Measurements from ENCODE around the gene CERS5.

CERS5 gene

DNA sequence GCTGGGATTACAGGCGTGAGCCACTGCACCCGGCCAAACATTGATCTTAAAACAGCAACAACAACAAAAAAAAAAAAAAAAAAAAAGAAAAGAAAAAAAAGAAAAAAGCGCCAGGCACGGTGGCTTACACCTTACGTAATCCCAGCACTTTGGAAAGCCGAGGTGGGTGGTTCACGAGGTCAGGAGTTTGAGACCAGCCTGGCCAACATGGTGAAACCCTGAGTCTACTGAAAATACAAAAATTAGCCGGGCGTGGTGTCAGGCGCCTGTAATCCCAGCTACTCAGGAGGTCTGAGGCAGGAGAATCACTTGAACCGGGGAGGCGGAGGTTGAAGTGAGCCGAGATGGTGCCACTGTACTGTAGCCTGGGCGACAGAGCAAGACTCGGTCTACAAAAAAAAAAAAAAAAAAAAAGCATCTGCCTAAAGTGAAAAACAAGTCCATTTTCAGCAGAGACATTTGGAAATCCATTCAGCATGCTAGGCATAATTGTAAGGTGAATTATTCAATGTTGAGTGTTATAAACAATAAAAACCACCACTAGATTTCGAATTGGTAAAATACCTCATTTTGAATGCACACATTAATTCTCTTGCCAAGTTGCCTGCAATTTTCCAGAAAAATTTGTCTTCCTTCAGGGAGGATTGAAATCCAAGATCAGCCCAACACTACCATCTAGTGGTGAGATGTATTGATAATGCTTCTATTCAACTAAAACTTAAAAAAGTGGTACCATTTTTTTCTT is 8.0 kb upstream of the CERS5 start:
- Histone ChIP-seq H3K79me2 (ENCODE audit: insufficient read depth, low read length) (no peaks in the 10 kb centered on the region), H3K36me3 (ENCODE audit: low read length) (no peaks in the 10 kb centered on the region; the same call in 1 of the 2 replicates), H3F3A (ENCODE audit: insufficient read depth) (peaks cover 13% of the 10 kb centered on the region; the same call in 1 of the 2 replicates), H3K4me2 (ENCODE audit: low read depth, low read length, poor library complexity, severe bottlenecking) (no peak overlapping the region), H3K27me3 (ENCODE audit: low read length) (no peaks in the 10 kb centered on the region), H3K9me2 (replicated peaks; ENCODE audit: insufficient read depth, low read length) (no peaks in the 10 kb centered on the region), H3K4me3 (ENCODE audit: insufficient read depth, low read length, poor library complexity, severe bottlenecking) (no peak overlapping the region), H4K20me1 (ENCODE audit: low read depth, low read length) (no peaks in the 10 kb centered on the region), H2AFZ (ENCODE audit: low read depth, low read length, severe bottlenecking) (no peak overlapping the region), H3K9ac (ENCODE audit: low read length) (no peak overlapping the region), H3K27ac (ENCODE audit: low read depth, low read length) (no peak overlapping the region), H3K9me3 (ENCODE audit: insufficient read depth, low read length) (no peaks in the 10 kb centered on the region)
- TF ChIP-seq, protein P1, sequence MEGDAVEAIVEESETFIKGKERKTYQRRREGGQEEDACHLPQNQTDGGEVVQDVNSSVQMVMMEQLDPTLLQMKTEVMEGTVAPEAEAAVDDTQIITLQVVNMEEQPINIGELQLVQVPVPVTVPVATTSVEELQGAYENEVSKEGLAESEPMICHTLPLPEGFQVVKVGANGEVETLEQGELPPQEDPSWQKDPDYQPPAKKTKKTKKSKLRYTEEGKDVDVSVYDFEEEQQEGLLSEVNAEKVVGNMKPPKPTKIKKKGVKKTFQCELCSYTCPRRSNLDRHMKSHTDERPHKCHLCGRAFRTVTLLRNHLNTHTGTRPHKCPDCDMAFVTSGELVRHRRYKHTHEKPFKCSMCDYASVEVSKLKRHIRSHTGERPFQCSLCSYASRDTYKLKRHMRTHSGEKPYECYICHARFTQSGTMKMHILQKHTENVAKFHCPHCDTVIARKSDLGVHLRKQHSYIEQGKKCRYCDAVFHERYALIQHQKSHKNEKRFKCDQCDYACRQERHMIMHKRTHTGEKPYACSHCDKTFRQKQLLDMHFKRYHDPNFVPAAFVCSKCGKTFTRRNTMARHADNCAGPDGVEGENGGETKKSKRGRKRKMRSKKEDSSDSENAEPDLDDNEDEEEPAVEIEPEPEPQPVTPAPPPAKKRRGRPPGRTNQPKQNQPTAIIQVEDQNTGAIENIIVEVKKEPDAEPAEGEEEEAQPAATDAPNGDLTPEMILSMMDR (IDR thresholded peaks at IDR 0.05; ENCODE audit: insufficient read depth, low read length, poor library complexity, severe bottlenecking): peak; percentile 39
- TF ChIP-seq EZH2phosphoT487 (conservative IDR thresholded peaks at IDR 0.05; ENCODE audit: low read length): no peak

DNA sequence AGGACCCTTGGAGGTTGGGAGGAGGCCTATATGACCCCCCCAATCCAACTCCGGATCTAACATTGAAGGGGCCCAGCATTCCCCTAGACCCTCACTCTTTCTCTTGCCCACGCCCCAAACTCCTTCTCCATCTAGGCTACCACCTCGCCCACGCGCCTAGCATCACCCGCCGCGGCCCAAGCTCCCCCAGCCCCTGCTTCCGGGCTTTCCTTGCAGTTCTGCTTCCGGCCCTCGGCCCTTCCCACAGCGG is 445 bp downstream of the CERS5 start:
- H3K36me3 ChIP-seq (ENCODE audit: low read length): no peaks in the 10 kb centered on the region
- peaks cover 38% of the 10 kb centered on the region for H3K79me2 ChIP-seq (ENCODE audit: insufficient read depth, low read length)
- H3K4me2 ChIP-seq (ENCODE audit: low read depth, low read length, poor library complexity, severe bottlenecking): peak overlapping the region; percentile 80
- H3K27ac ChIP-seq (ENCODE audit: low read depth, low read length): peak overlapping the region; percentile 59
- H3K9me2 ChIP-seq (replicated peaks; ENCODE audit: insufficient read depth, low read length): no peaks in the 10 kb centered on the region
- H2AFZ ChIP-seq (ENCODE audit: low read depth, low read length, severe bottlenecking): peak overlapping the region; percentile 92
- peak overlapping the region; percentile 87 for H3K9ac ChIP-seq (ENCODE audit: low read length)
- 0 out of 2 replicates have a peak, but pooled peaks cover 6% of the 10 kb centered on the region for H3F3A ChIP-seq (ENCODE audit: insufficient read depth)
- H3K27me3 ChIP-seq (ENCODE audit: low read length): no peaks in the 10 kb centered on the region
- H3K4me3 ChIP-seq (ENCODE audit: insufficient read depth, low read length, poor library complexity, severe bottlenecking): peak overlapping the region; percentile 89
- no peaks in the 10 kb centered on the region for H3K9me3 ChIP-seq (ENCODE audit: insufficient read depth, low read length)
- TF ChIP-seq, protein P1 (IDR thresholded peaks at IDR 0.05; ENCODE audit: insufficient read depth, low read length, poor library complexity, severe bottlenecking): no peak
- TF ChIP-seq EZH2phosphoT487 (conservative IDR thresholded peaks at IDR 0.05; ENCODE audit: low read length): no peak
- H4K20me1 ChIP-seq (ENCODE audit: low read depth, low read length): no peaks in the 10 kb centered on the region

DNA sequence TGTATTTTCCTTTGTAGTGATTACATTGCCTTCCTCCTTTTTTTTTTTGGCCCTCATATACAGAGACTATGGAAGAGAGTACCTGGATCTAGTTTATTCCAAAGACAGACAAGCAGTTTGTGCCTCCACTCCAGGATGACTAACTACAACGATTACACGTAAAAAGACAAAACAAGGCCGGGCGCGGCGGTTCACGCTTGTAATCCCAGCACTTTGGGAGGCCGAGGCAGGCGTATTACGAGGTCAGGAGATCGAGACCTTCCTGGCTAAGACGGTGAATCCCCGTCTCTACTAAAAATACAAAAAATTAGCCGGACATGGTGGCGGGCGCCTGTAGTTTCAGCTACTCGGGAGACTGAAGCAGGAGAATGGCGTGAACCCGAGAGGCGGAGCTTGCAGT is 2.2 kb downstream of the CERS5 start:
- Histone ChIP-seq H3K79me2 (ENCODE audit: insufficient read depth, low read length) (peaks cover 48% of the 10 kb centered on the region), H3K9ac (ENCODE audit: low read length) (no peak overlapping the region), H3K27ac (ENCODE audit: low read depth, low read length) (no peak overlapping the region), H4K20me1 (ENCODE audit: low read depth, low read length) (0 out of 2 replicates have a peak, but pooled peaks cover 3% of the 10 kb centered on the region), H3K9me3 (ENCODE audit: insufficient read depth, low read length) (no peaks in the 10 kb centered on the region), H3K36me3 (ENCODE audit: low read length) (no peaks in the 10 kb centered on the region), H3K4me3 (ENCODE audit: insufficient read depth, low read length, poor library complexity, severe bottlenecking) (no peak overlapping the region), H3K27me3 (ENCODE audit: low read length) (no peaks in the 10 kb centered on the region), H3K4me2 (ENCODE audit: low read depth, low read length, poor library complexity, severe bottlenecking) (no peak overlapping the region), H2AFZ (ENCODE audit: low read depth, low read length, severe bottlenecking) (no peak overlapping the region), H3F3A (ENCODE audit: insufficient read depth) (0 out of 2 replicates have a peak, but pooled peaks cover 5% of the 10 kb centered on the region), H3K9me2 (replicated peaks; ENCODE audit: insufficient read depth, low read length) (no peaks in the 10 kb centered on the region)
- TF ChIP-seq, protein P1 (IDR thresholded peaks at IDR 0.05; ENCODE audit: insufficient read depth, low read length, poor library complexity, severe bottlenecking): no peak
- TF ChIP-seq EZH2phosphoT487 (conservative IDR thresholded peaks at IDR 0.05; ENCODE audit: low read length): no peak

All from SU-DHL-6 (cell line).